Astrocyte (in vitro differentiated cells and primary cell): ENCODE measurements around the gene ZNF738. TPM values are rescaled to one million over a fixed set of nuclear protein-coding genes. Genes with fewer than 3 reads are reported as not detected.

Experiments
- DNase-seq: peaks from one replicate; pipeline ENCODE4 v3.0.0-alpha.2; 2010; ENCODE audit warnings: low read depth
- FAIRE-seq: peaks from 2 replicates; lab custom pipeline; 2011; peaks lifted over from hg19 to GRCh38; lab: Jason Lieb, UNC
- H2AFZ ChIP-seq: 2 replicates; pipeline ENCODE4 v1.6.0; 2012; ENCODE audit warnings: low read depth, low read length, inconsistent platforms
- H3K27ac ChIP-seq: 2 replicates; pipeline ENCODE4 v1.5.1; 2011; ENCODE audit warnings: low read depth, low read length, inconsistent platforms
- H3K27me3 ChIP-seq: 2 replicates; pipeline ENCODE4 v1.6.0; 2011; ENCODE audit warnings: low read length, inconsistent platforms; ENCODE audit not compliant: insufficient read depth
- H3K36me3 ChIP-seq: 2 replicates; pipeline ENCODE4 v1.5.1; 2011; ENCODE audit warnings: low read length, inconsistent platforms; ENCODE audit not compliant: insufficient read depth
- H3K4me1 ChIP-seq: 2 replicates; pipeline ENCODE4 v1.5.1; 2011; ENCODE audit warnings: low read length, inconsistent platforms; ENCODE audit not compliant: insufficient read depth
- H3K4me2 ChIP-seq: 2 replicates; pipeline ENCODE4 v1.6.0; 2012; ENCODE audit warnings: low read length, inconsistent platforms
- H3K4me3 ChIP-seq: 2 replicates; pipeline ENCODE4 v1.5.1; 2011; ENCODE audit warnings: low read depth, mild to moderate bottlenecking, low read length, inconsistent platforms; ENCODE audit not compliant: insufficient read depth
- H3K79me2 ChIP-seq: 2 replicates; pipeline ENCODE4 v1.6.0; 2012; ENCODE audit warnings: mild to moderate bottlenecking, low read length, inconsistent platforms; ENCODE audit not compliant: insufficient read depth
- H3K9ac ChIP-seq: 2 replicates; pipeline ENCODE4 v1.6.0; 2012; ENCODE audit warnings: mild to moderate bottlenecking, low read length, inconsistent platforms
- H3K9me3 ChIP-seq: 2 replicates; pipeline ENCODE4 v1.5.1; 2012; ENCODE audit warnings: low read depth, mild to moderate bottlenecking, low read length, inconsistent platforms; ENCODE audit not compliant: insufficient read depth
- H4K20me1 ChIP-seq: 2 replicates; pipeline ENCODE4 v1.6.0; 2012; ENCODE audit warnings: low read length, inconsistent platforms; ENCODE audit not compliant: insufficient read depth
- H3K27ac Mint-ChIP-seq: one replicate; pipeline ENCODE4 v1.8.0; 2021; ENCODE audit warnings: mild to moderate bottlenecking, mixed read lengths; ENCODE audit not compliant: unreplicated experiment
- H3K27me3 Mint-ChIP-seq: one replicate; pipeline ENCODE4 v1.8.0; 2021; ENCODE audit warnings: low read depth, mixed read lengths; ENCODE audit not compliant: unreplicated experiment
- H3K36me3 Mint-ChIP-seq: one replicate; pipeline ENCODE4 v1.8.0; 2021; ENCODE audit warnings: low read depth, mixed read lengths; ENCODE audit not compliant: unreplicated experiment
- H3K4me1 Mint-ChIP-seq: one replicate; pipeline ENCODE4 v1.8.0; 2021; ENCODE audit warnings: low read depth, mixed read lengths; ENCODE audit not compliant: unreplicated experiment
- H3K4me3 Mint-ChIP-seq: one replicate; pipeline ENCODE4 v1.8.0; 2021; ENCODE audit warnings: mild to moderate bottlenecking, moderate library complexity, mixed read lengths; ENCODE audit not compliant: unreplicated experiment
- H3K9me3 Mint-ChIP-seq: one replicate; pipeline ENCODE4 v1.8.0; 2021; ENCODE audit warnings: mild to moderate bottlenecking, mixed read lengths; ENCODE audit not compliant: unreplicated experiment
- CTCF ChIP-seq: IDR thresholded peaks from 2 replicates; pipeline ENCODE4 v1.5.1; 2011; ENCODE audit warnings: low read depth, mild to moderate bottlenecking, inconsistent platforms, low read length, moderate library complexity; ENCODE audit not compliant: insufficient read depth
- EZH2 ChIP-seq: IDR thresholded peaks from 2 replicates; pipeline ENCODE4 v1.6.1; 2012; ENCODE audit warnings: mild to moderate bottlenecking, low read length, inconsistent platforms; ENCODE audit not compliant: insufficient read depth
- total RNA-seq: library from RNA; stranded (reverse); gene quantifications from 2 replicates; pipeline ENCODE4 v1.2.1, GENCODE V29; 2021

ZNF738 gene
- total RNA-seq, 1 donor from 2014 or later: 18.6 TPM

- FAIRE-seq: no peak
- H3K9me3 ChIP-seq: no peaks in the 10 kb centered on the region
- peaks cover 26% of the 10 kb centered on the region for H4K20me1 ChIP-seq
- no peaks in the 10 kb centered on the region for H3K4me1 ChIP-seq
- peaks cover 4% of the 10 kb centered on the region for H3K36me3 ChIP-seq
- H3K4me3 ChIP-seq: no peak overlapping the region
- Mint-ChIP-seq H3K9me3 (peaks cover 2% of the 10 kb centered on the region), H3K4me3 (no peak overlapping the region), H3K36me3 (peaks cover 4% of the 10 kb centered on the region), H3K27ac (no peak overlapping the region), H3K4me1 (peaks cover 17% of the 10 kb centered on the region), H3K27me3 (no peaks in the 10 kb centered on the region)
- DNase-seq: no peak
- H3K9ac ChIP-seq: no peak overlapping the region
- peaks cover 88% of the 10 kb centered on the region for H3K79me2 ChIP-seq
- no peaks in the 10 kb centered on the region for H3K27me3 ChIP-seq
- no peak overlapping the region for H3K4me2 ChIP-seq
- H2AFZ ChIP-seq: no peak overlapping the region
- TF ChIP-seq CTCF (no peak), EZH2 (no peak)
- no peak overlapping the region for H3K27ac ChIP-seq
These were observed 41.0 kb upstream of the ZNF738 start for GRCh38 chr19:21317821-21318220.

GRCh38 chr19:21321134-21321533, 37.7 kb upstream of the ZNF738 start:
- Histone ChIP-seq H3K4me2 (no peak overlapping the region), H3K27ac (no peak overlapping the region), H3K9me3 (peaks cover under 1% of the 10 kb centered on the region), H3K4me3 (no peak overlapping the region), H3K4me1 (no peaks in the 10 kb centered on the region), H2AFZ (no peak overlapping the region), H4K20me1 (peaks cover 27% of the 10 kb centered on the region), H3K27me3 (no peaks in the 10 kb centered on the region), H3K36me3 (peaks cover 4% of the 10 kb centered on the region), H3K9ac (no peak overlapping the region), H3K79me2 (peaks cover 94% of the 10 kb centered on the region)
- Mint-ChIP-seq H3K36me3 (peaks cover 20% of the 10 kb centered on the region), H3K4me3 (no peak overlapping the region), H3K27ac (peak overlapping the region; percentile 86), H3K27me3 (no peaks in the 10 kb centered on the region), H3K4me1 (peaks cover 27% of the 10 kb centered on the region), H3K9me3 (peaks cover 9% of the 10 kb centered on the region)
- DNase-seq: peak; percentile 30
- no peak for FAIRE-seq
- no peak for TF ChIP-seq EZH2
- no peak for TF ChIP-seq CTCF

- Histone ChIP-seq H3K79me2 (peaks cover 97% of the 10 kb centered on the region), H3K4me2 (no peak overlapping the region), H3K4me3 (no peak overlapping the region), H3K27me3 (no peaks in the 10 kb centered on the region), H2AFZ (no peak overlapping the region), H3K27ac (peak overlapping the region; percentile 26), H3K9ac (no peak overlapping the region), H4K20me1 (peaks cover 28% of the 10 kb centered on the region), H3K9me3 (peaks cover 5% of the 10 kb centered on the region), H3K4me1 (no peaks in the 10 kb centered on the region), H3K36me3 (peaks cover 4% of the 10 kb centered on the region)
- Mint-ChIP-seq H3K9me3 (peaks cover 12% of the 10 kb centered on the region), H3K36me3 (peaks cover 26% of the 10 kb centered on the region), H3K4me3 (peak overlapping the region; percentile 66), H3K27me3 (no peaks in the 10 kb centered on the region), H3K4me1 (peaks cover 28% of the 10 kb centered on the region), H3K27ac (peak overlapping the region; percentile 84)
- peak; percentile 75 for DNase-seq
- FAIRE-seq: no peak
- TF ChIP-seq EZH2 (no peak), CTCF (no peak)
These were observed 36.8 kb upstream of the ZNF738 start for GRCh38 chr19:21321996-21322395.
